ENCODE results near the gene CADPS2. TPM values are rescaled to one million over a fixed set of nuclear protein-coding genes. Genes with fewer than 3 reads are reported as not detected.

Gene CADPS2
- polyA plus RNA-seq, 3 donors: not detected

DNA sequence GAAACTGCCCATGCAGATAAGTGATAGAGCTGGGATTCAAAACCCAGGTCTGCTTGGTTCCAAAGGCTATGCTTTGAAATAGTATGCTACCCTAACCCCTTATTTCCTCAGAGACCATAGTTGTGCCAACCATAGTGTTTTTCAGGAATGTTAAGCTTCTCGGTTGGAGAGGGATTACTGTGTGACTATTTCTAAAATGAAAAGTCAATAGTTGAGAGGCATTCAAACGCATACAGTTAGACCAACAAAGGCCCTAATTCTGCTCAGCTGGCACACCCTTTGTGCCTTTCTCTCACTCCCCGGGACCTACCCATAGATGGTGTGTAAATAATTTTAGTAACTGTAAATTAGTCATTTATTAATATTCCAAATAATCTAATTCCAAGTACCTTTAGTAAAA is 118.9 kb downstream of the CADPS2 start:
- Histone ChIP-seq H3K4me1 (ENCODE audit: control insufficient read depth in 1 of 2, insufficient read depth in 2 of 2, low read length in 2 of 2) (no peaks in the 10 kb centered on the region), H4K20me1 (ENCODE audit: insufficient read depth, low read length) (no peaks in the 10 kb centered on the region), H3K27ac (ENCODE audit: low read depth in 1 of 2, low read length in 2 of 2) (no peak overlapping the region), H3K36me3 (replicated peaks in 1 of 2; ENCODE audit: control insufficient read depth in 1 of 2, insufficient read depth in 2 of 2, low read length in 2 of 2) (no peaks in the 10 kb centered on the region), H3K4me2 (replicated peaks; ENCODE audit: extremely low read depth, low read length, poor library complexity, severe bottlenecking) (no peak overlapping the region), H3K4me3 (replicated peaks in 1 of 3; ENCODE audit: low read depth in 2 of 3, low read length in 3 of 3) (no peak overlapping the region), H2AFZ (ENCODE audit: insufficient read depth, low read depth, low read length, poor library complexity, severe bottlenecking) (no peak overlapping the region), H3K27me3 (ENCODE audit: control insufficient read depth in 2 of 2, insufficient read depth in 2 of 2, low read length in 2 of 2) (no peaks in the 10 kb centered on the region), H3K9me3 (replicated peaks in 1 of 2; ENCODE audit: control insufficient read depth in 1 of 2, insufficient read depth in 1 of 2, low read length in 2 of 2) (no peaks in the 10 kb centered on the region), H3K79me2 (ENCODE audit: insufficient read depth, low read length) (no peaks in the 10 kb centered on the region), H3K9ac (ENCODE audit: insufficient read depth, low read length, poor library complexity, severe bottlenecking) (no peak overlapping the region)
- H3K27ac Mint-ChIP-seq: no peak overlapping the region
- no peak for DNase-seq
- peaks cover 0 to 2% (median 0%) of the 10 kb centered on the region in 7 donors for H3K9me3 Mint-ChIP-seq
- H3K27me3 Mint-ChIP-seq (ENCODE audit: low read depth in 3 of 3): no peaks in the 10 kb centered on the region
- TF ChIP-seq, protein P1, sequence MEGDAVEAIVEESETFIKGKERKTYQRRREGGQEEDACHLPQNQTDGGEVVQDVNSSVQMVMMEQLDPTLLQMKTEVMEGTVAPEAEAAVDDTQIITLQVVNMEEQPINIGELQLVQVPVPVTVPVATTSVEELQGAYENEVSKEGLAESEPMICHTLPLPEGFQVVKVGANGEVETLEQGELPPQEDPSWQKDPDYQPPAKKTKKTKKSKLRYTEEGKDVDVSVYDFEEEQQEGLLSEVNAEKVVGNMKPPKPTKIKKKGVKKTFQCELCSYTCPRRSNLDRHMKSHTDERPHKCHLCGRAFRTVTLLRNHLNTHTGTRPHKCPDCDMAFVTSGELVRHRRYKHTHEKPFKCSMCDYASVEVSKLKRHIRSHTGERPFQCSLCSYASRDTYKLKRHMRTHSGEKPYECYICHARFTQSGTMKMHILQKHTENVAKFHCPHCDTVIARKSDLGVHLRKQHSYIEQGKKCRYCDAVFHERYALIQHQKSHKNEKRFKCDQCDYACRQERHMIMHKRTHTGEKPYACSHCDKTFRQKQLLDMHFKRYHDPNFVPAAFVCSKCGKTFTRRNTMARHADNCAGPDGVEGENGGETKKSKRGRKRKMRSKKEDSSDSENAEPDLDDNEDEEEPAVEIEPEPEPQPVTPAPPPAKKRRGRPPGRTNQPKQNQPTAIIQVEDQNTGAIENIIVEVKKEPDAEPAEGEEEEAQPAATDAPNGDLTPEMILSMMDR (IDR thresholded peaks at IDR 0.05): no peak
- no peak overlapping the region for H3K4me3 Mint-ChIP-seq
- WGBS (ENCODE audit: insufficient coverage): no CpG with 5 or more reads among the region's 3 CpGs
- intact Hi-C loops (cut with micrococcal nuclease): no loop called here
- H3K36me3 Mint-ChIP-seq: no peaks in the 10 kb centered on the region
- H3K4me1 Mint-ChIP-seq: no peaks in the 10 kb centered on the region

DNA sequence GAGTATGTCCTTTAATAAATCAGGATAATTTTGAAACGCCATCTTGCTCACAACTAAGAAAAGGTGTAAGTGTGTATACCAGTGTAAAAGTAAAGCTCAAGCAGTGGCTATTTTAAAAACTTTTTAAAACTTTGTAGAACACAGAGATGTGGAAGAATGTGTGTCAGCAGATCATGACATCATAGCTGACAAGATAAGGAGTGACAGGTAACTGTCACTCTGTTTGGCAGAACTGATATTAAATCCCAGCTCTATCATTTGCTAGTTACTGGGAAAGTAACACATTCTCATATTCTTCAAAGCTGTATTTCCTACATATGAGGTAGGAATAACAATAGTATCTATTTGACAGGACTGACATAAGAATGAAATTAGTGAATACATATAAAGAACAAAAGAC is 119.7 kb downstream of the CADPS2 start:
- no peaks in the 10 kb centered on the region for H3K79me2 ChIP-seq (ENCODE audit: insufficient read depth, low read length)
- WGBS (ENCODE audit: insufficient coverage): no CpG with 5 or more reads among the region's 1 CpG
- H4K20me1 ChIP-seq (ENCODE audit: insufficient read depth, low read length): no peaks in the 10 kb centered on the region
- H3K4me3 Mint-ChIP-seq: no peak overlapping the region
- H3K27me3 Mint-ChIP-seq (ENCODE audit: low read depth in 3 of 3): no peaks in the 10 kb centered on the region
- H3K36me3 ChIP-seq (replicated peaks in 1 of 2; ENCODE audit: control insufficient read depth in 1 of 2, insufficient read depth in 2 of 2, low read length in 2 of 2): no peaks in the 10 kb centered on the region
- H3K9me3 ChIP-seq (replicated peaks in 1 of 2; ENCODE audit: control insufficient read depth in 1 of 2, insufficient read depth in 1 of 2, low read length in 2 of 2): no peaks in the 10 kb centered on the region
- H3K27ac ChIP-seq (ENCODE audit: low read depth in 1 of 2, low read length in 2 of 2): no peak overlapping the region
- TF ChIP-seq, protein P1 (IDR thresholded peaks at IDR 0.05): no peak
- no peak overlapping the region for H3K4me3 ChIP-seq (replicated peaks in 1 of 3; ENCODE audit: low read depth in 2 of 3, low read length in 3 of 3)
- H3K27me3 ChIP-seq (ENCODE audit: control insufficient read depth in 2 of 2, insufficient read depth in 2 of 2, low read length in 2 of 2): no peaks in the 10 kb centered on the region
- H3K4me2 ChIP-seq (replicated peaks; ENCODE audit: extremely low read depth, low read length, poor library complexity, severe bottlenecking): no peak overlapping the region
- no peaks in the 10 kb centered on the region for H3K4me1 Mint-ChIP-seq
- H3K27ac Mint-ChIP-seq: no peak overlapping the region
- H3K9ac ChIP-seq (ENCODE audit: insufficient read depth, low read length, poor library complexity, severe bottlenecking): no peak overlapping the region
- peaks cover 0 to 2% (median 0%) of the 10 kb centered on the region in 7 donors for H3K9me3 Mint-ChIP-seq
- H3K4me1 ChIP-seq (ENCODE audit: control insufficient read depth in 1 of 2, insufficient read depth in 2 of 2, low read length in 2 of 2): no peaks in the 10 kb centered on the region
- intact Hi-C loops (cut with micrococcal nuclease): no loop called here
- no peaks in the 10 kb centered on the region for H3K36me3 Mint-ChIP-seq
- DNase-seq: no peak
- no peak overlapping the region for H2AFZ ChIP-seq (ENCODE audit: insufficient read depth, low read depth, low read length, poor library complexity, severe bottlenecking)

All from CD14-positive monocyte (primary cell).